HEK293 (cell line): ENCODE measurements around the gene CCZ1.

Source experiments
- BCL11A ChIP-seq: fragments of 450-650 bp; formaldehyde crosslinking; IDR thresholded peaks from 2 replicates; pipeline ENCODE4 v1.5.1; 2016; ENCODE audit warnings: low read depth, missing biosample characterization, missing genetic modification characterization
- CTCF ChIP-seq: fragments of 450-650 bp; formaldehyde crosslinking; IDR thresholded peaks from 2 replicates; pipeline ENCODE4 v1.5.1; 2016; ENCODE audit warnings: missing biosample characterization, missing genetic modification characterization
- GFI1B ChIP-seq: fragments of 450-650 bp; formaldehyde crosslinking; IDR thresholded peaks from 2 replicates; pipeline ENCODE4 v1.5.1; 2016; ENCODE audit warnings: missing biosample characterization, missing genetic modification characterization
- REST ChIP-seq: fragments of 450-650 bp; formaldehyde crosslinking; IDR thresholded peaks from 2 replicates; pipeline ENCODE4 v1.5.1; 2016; ENCODE audit warnings: missing biosample characterization, missing genetic modification characterization
- ZBTB17 ChIP-seq: fragments of 450-650 bp; formaldehyde crosslinking; IDR thresholded peaks from 2 replicates; pipeline ENCODE4 v1.5.1; 2016; ENCODE audit warnings: missing biosample characterization, missing genetic modification characterization
- ZNF366 ChIP-seq: fragments of 450-650 bp; formaldehyde crosslinking; conservative IDR thresholded peaks from 2 replicates; pipeline ENCODE4 v1.5.1; 2016; ENCODE audit warnings: missing biosample characterization, missing genetic modification characterization
- ZNF514 ChIP-seq: fragments of 450-650 bp; formaldehyde crosslinking; IDR thresholded peaks from 2 replicates; pipeline ENCODE4 v1.5.1; 2016; ENCODE audit warnings: missing biosample characterization, missing genetic modification characterization
- TF ChIP-seq, protein P1 (sequence below): fragments of 450-650 bp; formaldehyde crosslinking; IDR thresholded peaks from 2 replicates; pipeline ENCODE4 v1.5.0; 2017; ENCODE audit warnings: missing biosample characterization, missing genetic modification characterization, borderline replicate concordance

- TF ChIP-seq ZNF366 (tag by site-specific recombination) (no peak), CTCF (tag by site-specific recombination) (no peak), GFI1B (tag by site-specific recombination) (no peak), ZBTB17 (tag by site-specific recombination) (no peak), ZNF514 (tag by site-specific recombination) (no peak), REST (no peak), BCL11A (tag by site-specific recombination) (no peak)
- TF ChIP-seq, protein P1, sequence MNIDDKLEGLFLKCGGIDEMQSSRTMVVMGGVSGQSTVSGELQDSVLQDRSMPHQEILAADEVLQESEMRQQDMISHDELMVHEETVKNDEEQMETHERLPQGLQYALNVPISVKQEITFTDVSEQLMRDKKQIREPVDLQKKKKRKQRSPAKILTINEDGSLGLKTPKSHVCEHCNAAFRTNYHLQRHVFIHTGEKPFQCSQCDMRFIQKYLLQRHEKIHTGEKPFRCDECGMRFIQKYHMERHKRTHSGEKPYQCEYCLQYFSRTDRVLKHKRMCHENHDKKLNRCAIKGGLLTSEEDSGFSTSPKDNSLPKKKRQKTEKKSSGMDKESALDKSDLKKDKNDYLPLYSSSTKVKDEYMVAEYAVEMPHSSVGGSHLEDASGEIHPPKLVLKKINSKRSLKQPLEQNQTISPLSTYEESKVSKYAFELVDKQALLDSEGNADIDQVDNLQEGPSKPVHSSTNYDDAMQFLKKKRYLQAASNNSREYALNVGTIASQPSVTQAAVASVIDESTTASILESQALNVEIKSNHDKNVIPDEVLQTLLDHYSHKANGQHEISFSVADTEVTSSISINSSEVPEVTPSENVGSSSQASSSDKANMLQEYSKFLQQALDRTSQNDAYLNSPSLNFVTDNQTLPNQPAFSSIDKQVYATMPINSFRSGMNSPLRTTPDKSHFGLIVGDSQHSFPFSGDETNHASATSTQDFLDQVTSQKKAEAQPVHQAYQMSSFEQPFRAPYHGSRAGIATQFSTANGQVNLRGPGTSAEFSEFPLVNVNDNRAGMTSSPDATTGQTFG = no peak
Measured at GRCh38 chr7:5872326-5872725, 26.2 kb upstream of the CCZ1 start.
